ENCODE measurements around the gene HLA-DQA2.
A peak's percentile ranks its signal among the peaks of the same experiment; 100 is the strongest.
"Not testable (repeated sequence)": the region's sequence is repeated elsewhere in the genome, so short reads cannot be mapped to it uniquely, and the experiment has no call there.

HLA-DQA2 gene

GRCh38 chr6:32741031-32741960 lies at the start of gene HLA-DQA2:
TSS of gene HLA-DQA2 (plus strand) at chr6:32741391. CDS start at chr6:32741444, 53 bp downstream.
- DNase-seq (ENCODE audit: low read depth, low spot score): no peak

GRCh38 chr6:32692019-32692418 lies 49.2 kb upstream of the HLA-DQA2 start:
- peak; percentile 15 for DNase-seq (ENCODE audit: low read depth, low spot score)

GRCh38 chr6:32697031-32697430 lies 44.2 kb upstream of the HLA-DQA2 start:
- DNase-seq (ENCODE audit: low read depth, low spot score): no peak

- DNase-seq (ENCODE audit: low read depth, low spot score): peak; percentile 60
These were observed 40.7 kb upstream of the HLA-DQA2 start for GRCh38 chr6:32700391-32701040.

- no peak for DNase-seq (ENCODE audit: low read depth, low spot score)
These were observed 37.8 kb upstream of the HLA-DQA2 start for GRCh38 chr6:32703347-32703746.

GRCh38 chr6:32705164-32705563 lies 36.0 kb upstream of the HLA-DQA2 start:
- not testable (repeated sequence) for DNase-seq (ENCODE audit: low read depth, low spot score)

- DNase-seq (ENCODE audit: low read depth, low spot score): no peak
These were observed 31.6 kb upstream of the HLA-DQA2 start for GRCh38 chr6:32709625-32710024.

GRCh38 chr6:32713241-32713640 lies 27.9 kb upstream of the HLA-DQA2 start:
- no peak for DNase-seq (ENCODE audit: low read depth, low spot score)

- DNase-seq (ENCODE audit: low read depth, low spot score): no peak
These were observed 24.8 kb upstream of the HLA-DQA2 start for GRCh38 chr6:32716396-32716795.

- DNase-seq (ENCODE audit: low read depth, low spot score): no peak
These were observed 22.3 kb upstream of the HLA-DQA2 start for GRCh38 chr6:32718879-32719278.

- DNase-seq (ENCODE audit: low read depth, low spot score): no peak
These were observed 3.1 kb upstream of the HLA-DQA2 start for GRCh38 chr6:32738126-32738525.

- no peak for DNase-seq (ENCODE audit: low read depth, low spot score)
These were observed 1.2 kb downstream of the HLA-DQA2 start for GRCh38 chr6:32742374-32742773.

- DNase-seq (ENCODE audit: low read depth, low spot score): no peak
These were observed 3.6 kb downstream of the HLA-DQA2 start for GRCh38 chr6:32744776-32745175.

- not testable (repeated sequence) for DNase-seq (ENCODE audit: low read depth, low spot score)
These were observed 4.5 kb downstream of the HLA-DQA2 start for GRCh38 chr6:32745649-32746048.

- DNase-seq (ENCODE audit: low read depth, low spot score): no peak
These were observed 11.4 kb downstream of the HLA-DQA2 start for GRCh38 chr6:32752580-32752979.

- no peak for DNase-seq (ENCODE audit: low read depth, low spot score)
These were observed 18.5 kb downstream of the HLA-DQA2 start for GRCh38 chr6:32759669-32760068.

GRCh38 chr6:32761072-32761471 lies 19.9 kb downstream of the HLA-DQA2 start:
- no peak for DNase-seq (ENCODE audit: low read depth, low spot score)

GRCh38 chr6:32761548-32761947 lies 20.4 kb downstream of the HLA-DQA2 start:
- DNase-seq (ENCODE audit: low read depth, low spot score): no peak

- DNase-seq (ENCODE audit: low read depth, low spot score): no peak
These were observed 22.2 kb downstream of the HLA-DQA2 start, which contains the start of gene HLA-DQB2 for GRCh38 chr6:32763421-32763820. TSS of gene HLA-DQB2 (minus strand) at chr6:32763532. CDS start at chr6:32763470, 62 bp downstream.

GRCh38 chr6:32764048-32764447 lies 22.9 kb downstream of the HLA-DQA2 start:
- no peak for DNase-seq (ENCODE audit: low read depth, low spot score)

GRCh38 chr6:32772656-32773055 lies 31.5 kb downstream of the HLA-DQA2 start:
- no peak for DNase-seq (ENCODE audit: low read depth, low spot score)

GRCh38 chr6:32774426-32774825 lies 33.2 kb downstream of the HLA-DQA2 start:
- no peak for DNase-seq (ENCODE audit: low read depth, low spot score)

- DNase-seq (ENCODE audit: low read depth, low spot score): no peak
These were observed 33.9 kb downstream of the HLA-DQA2 start for GRCh38 chr6:32775071-32775470.

All from iPS DF 19.7 (cell line).